ENCODE data around the gene FAM89A. TPM values are rescaled to one million over a fixed set of nuclear protein-coding genes. Genes with fewer than 3 reads are reported as not detected.

Gene FAM89A
- total and polyA plus RNA-seq, 9 of the 15 experiments (the other 6 are each of a cell fraction or from before 2014, with no cell fraction given), result 8.7 to 66.2 (median 43.3) TPM

- TF ChIP-seq RFX1 (IDR thresholded peaks at IDR 0.05) (no peak), FIP1L1 (IDR thresholded peaks at IDR 0.05; ENCODE audit: low read depth, low read length, poor library complexity, severe bottlenecking) (peak; percentile 54), CBX8 (IDR thresholded peaks at IDR 0.05; ENCODE audit: borderline replicate concordance, extremely low read depth, low read depth, low read length, poor library complexity, severe bottlenecking) (no peak), SRF (CRISPR knock-in tag; IDR thresholded peaks at IDR 0.05) (peak in 1 of 2 experiments; percentile 28; a peak in 1 of 4 replicates), POLR3A (IDR thresholded peaks at IDR 0.05; ENCODE audit: borderline replicate concordance, extremely low read depth, insufficient read depth, insufficient read length) (no peak), JUNB (CRISPR knock-in tag; conservative IDR thresholded peaks at IDR 0.05) (no peak), TAL1 (IDR thresholded peaks at IDR 0.05) (no peak), ZBTB26 (CRISPR knock-in tag; IDR thresholded peaks at IDR 0.05) (no peak), ATF4 (CRISPR knock-in tag; IDR thresholded peaks at IDR 0.05) (no peak), ZEB2 (IDR thresholded peaks at IDR 0.05) (peak; percentile 75; the same call in 1 of the 2 replicates), CEBPB (tag; IDR thresholded peaks at IDR 0.05) (no peak), ZNF696 (CRISPR knock-in tag; conservative IDR thresholded peaks at IDR 0.05) (no peak), ZNF592 (IDR thresholded peaks at IDR 0.05) (peak; percentile 90), MXI1 (IDR thresholded peaks at IDR 0.05; ENCODE audit: low read depth, low read length) (peak; percentile 13), MTA2 (IDR thresholded peaks at IDR 0.05; ENCODE audit: low read depth) (no peak), VEZF1 (CRISPR knock-in tag; IDR thresholded peaks at IDR 0.05) (peak; percentile 91), PHF20 (IDR thresholded peaks at IDR 0.05; ENCODE audit: partially characterized antibody) (peak; percentile 81), SMARCC2 (IDR thresholded peaks at IDR 0.05; ENCODE audit: low read depth) (peak; percentile 54), POLR2H (tag; IDR thresholded peaks at IDR 0.05; ENCODE audit: low read depth) (peak; percentile 69)
These were observed 61.3 kb downstream of the FAM89A start, which contains the start of the genes ARV1 and TTC13 (continued) for GRCh38 chr1:230978491-230979388.

All from K562 (cell line).